Activated T-helper 1 cell treated with Interleukin-2 at 50 U/mL for 16 hours (primary cell): ENCODE data around the gene CEP76.
A peak's percentile ranks its signal among the peaks of the same experiment; 100 is the strongest.

Experiments
- DNase-seq: peaks from one replicate; pipeline ENCODE4 v3.0.0-alpha.2; 2020; ENCODE audit warnings: low read depth

The CEP76 gene

GRCh38 chr18:12703664-12704063, 1.1 kb upstream of the CEP76 start:
- DNase-seq = no peak

GRCh38 chr18:12703096-12703567, 609 bp upstream of the CEP76 start:
- no peak for DNase-seq

GRCh38 chr18:12701161-12701560, 1.4 kb downstream of the CEP76 start:
- no peak for DNase-seq

- no peak for DNase-seq
These were observed 2.8 kb downstream of the CEP76 start for GRCh38 chr18:12699747-12700146.

GRCh38 chr18:12694032-12694431, 8.5 kb downstream of the CEP76 start:
- no peak for DNase-seq

- no peak for DNase-seq
These were observed 10.3 kb downstream of the CEP76 start for GRCh38 chr18:12692206-12692605.

- no peak for DNase-seq
These were observed 13.2 kb downstream of the CEP76 start for GRCh38 chr18:12689256-12689850.

GRCh38 chr18:12686100-12686499, 16.4 kb downstream of the CEP76 start:
- no peak for DNase-seq

GRCh38 chr18:12679183-12679786, 23.2 kb downstream of the CEP76 start:
- no peak for DNase-seq

- no peak for DNase-seq
These were observed 34.5 kb downstream of the CEP76 start for GRCh38 chr18:12668041-12668440.

- DNase-seq = no peak
These were observed 42.5 kb downstream of the CEP76 start for GRCh38 chr18:12659904-12660605.

- peak; percentile 3 for DNase-seq
These were observed 43.9 kb downstream of the CEP76 start for GRCh38 chr18:12658426-12659138.

GRCh38 chr18:12657684-12658425, 44.7 kb downstream of the CEP76 start, which contains the start of gene SPIRE1:
SPIRE1 (minus strand) TSS chr18:12658107; CDS start chr18:12657866, 241 bp downstream.
- DNase-seq = peak; percentile 13

GRCh38 chr18:12656938-12657683, 45.4 kb downstream of the CEP76 start:
- DNase-seq = no peak

GRCh38 chr18:12656605-12656937, 46.0 kb downstream of the CEP76 start:
- DNase-seq = no peak

GRCh38 chr18:12654971-12655370, 47.6 kb downstream of the CEP76 start:
- DNase-seq = no peak

GRCh38 chr18:12652861-12653401, 49.6 kb downstream of the CEP76 start:
- no peak for DNase-seq

GRCh38 chr18:12651651-12652050, 50.9 kb downstream of the CEP76 start:
- DNase-seq = no peak

GRCh38 chr18:12647773-12648172, 54.8 kb downstream of the CEP76 start:
- no peak for DNase-seq

- no peak for DNase-seq
These were observed 56.7 kb downstream of the CEP76 start for GRCh38 chr18:12645751-12646203.

- DNase-seq = no peak
These were observed 57.3 kb downstream of the CEP76 start for GRCh38 chr18:12645254-12645653.
